ENCODE data around the gene ENGASE. TPM values are rescaled to one million over a fixed set of nuclear protein-coding genes. Genes with fewer than 3 reads are reported as not detected.

Gene ENGASE
- total and polyA plus RNA-seq, 2 donors from 2014 or later = 14.3 to 49.3 TPM

DNA sequence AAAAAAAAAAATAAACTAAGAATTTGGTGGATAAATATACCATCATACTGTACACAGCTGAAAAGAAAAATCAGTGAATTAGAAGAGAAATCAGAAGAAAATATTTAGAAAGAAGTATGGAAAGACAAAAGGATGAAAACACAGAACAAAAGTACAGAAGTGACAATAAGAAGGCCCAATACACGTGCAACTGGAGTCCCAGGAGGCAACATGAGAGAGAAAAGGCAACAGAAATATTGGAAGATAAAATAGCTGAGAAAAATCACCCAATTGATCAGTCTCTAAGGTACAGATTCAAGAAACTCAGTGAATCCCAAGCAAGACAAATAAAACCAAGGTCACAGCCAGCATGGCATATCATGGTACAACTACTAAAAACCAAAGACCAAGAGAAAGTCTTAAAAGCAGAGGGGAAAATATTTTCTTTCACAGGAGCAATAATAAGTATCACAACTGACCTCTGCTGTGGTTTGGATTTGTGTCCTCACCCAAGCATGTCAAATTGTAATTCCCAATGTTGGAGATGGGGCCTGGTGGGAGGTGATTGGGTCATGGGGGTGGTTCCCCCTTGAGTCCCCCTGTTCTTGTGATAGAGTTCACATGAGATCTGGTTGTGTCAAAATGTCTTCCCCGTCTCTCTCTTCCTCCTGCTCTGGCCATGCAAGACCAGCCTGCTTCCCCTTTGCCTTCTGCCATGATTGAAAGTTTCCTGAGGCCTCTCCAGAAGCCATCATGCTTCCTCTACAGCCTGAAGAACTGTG, 20.2 kb upstream of the ENGASE start:
- DNase-seq (peak in 1 of 5 donors; percentile 20), FAIRE-seq (no peak)
- no peak overlapping the region for H3K27ac ChIP-seq (ENCODE audit: low read depth in 2 of 2, low read length in 2 of 2)
- H3K4me1 ChIP-seq (ENCODE audit: control insufficient read depth in 2 of 3, insufficient read depth in 2 of 3, low read depth in 1 of 3, low read length in 3 of 3) = no peaks in the 10 kb centered on the region
- H3K4me3 ChIP-seq (ENCODE audit: low read length in 3 of 3) = no peak overlapping the region
- H3K9ac ChIP-seq (ENCODE audit: low read length in 3 of 3) = no peak overlapping the region
- H3K9me3 ChIP-seq (ENCODE audit: control insufficient read depth in 2 of 3, insufficient read depth in 1 of 3, low read length in 3 of 3) = no peaks in the 10 kb centered on the region
- no peak for TF ChIP-seq CTCF (IDR thresholded peaks at IDR 0.05; ENCODE audit: borderline replicate concordance, extremely low read depth, insufficient read depth)
- no peaks in the 10 kb centered on the region for H3K36me3 ChIP-seq (ENCODE audit: control insufficient read depth in 2 of 3, insufficient read depth in 3 of 3, low read length in 3 of 3)
- H3K27me3 ChIP-seq (ENCODE audit: control insufficient read depth, insufficient read depth, low read length) = no peaks in the 10 kb centered on the region
- intact Hi-C loops (cut with DNase I) = no loop called here

GRCh38 chr17:79055197-79055596, 19.4 kb upstream of the ENGASE start:
- H3K9ac ChIP-seq (ENCODE audit: low read length in 3 of 3) = no peak overlapping the region
- H3K4me3 ChIP-seq (ENCODE audit: low read length in 3 of 3) = no peak overlapping the region
- no peaks in the 10 kb centered on the region for H3K27me3 ChIP-seq (ENCODE audit: control insufficient read depth, insufficient read depth, low read length)
- H3K36me3 ChIP-seq (ENCODE audit: control insufficient read depth in 2 of 3, insufficient read depth in 3 of 3, low read length in 3 of 3) = no peaks in the 10 kb centered on the region
- intact Hi-C loops (cut with DNase I) = no loop called here
- no peak for TF ChIP-seq CTCF (IDR thresholded peaks at IDR 0.05; ENCODE audit: borderline replicate concordance, extremely low read depth, insufficient read depth)
- DNase-seq (no peak), FAIRE-seq (no peak)
- H3K27ac ChIP-seq (ENCODE audit: low read depth in 2 of 2, low read length in 2 of 2) = no peak overlapping the region
- no peaks in the 10 kb centered on the region for H3K9me3 ChIP-seq (ENCODE audit: control insufficient read depth in 2 of 3, insufficient read depth in 1 of 3, low read length in 3 of 3)
- no peaks in the 10 kb centered on the region for H3K4me1 ChIP-seq (ENCODE audit: control insufficient read depth in 2 of 3, insufficient read depth in 2 of 3, low read depth in 1 of 3, low read length in 3 of 3)

DNA sequence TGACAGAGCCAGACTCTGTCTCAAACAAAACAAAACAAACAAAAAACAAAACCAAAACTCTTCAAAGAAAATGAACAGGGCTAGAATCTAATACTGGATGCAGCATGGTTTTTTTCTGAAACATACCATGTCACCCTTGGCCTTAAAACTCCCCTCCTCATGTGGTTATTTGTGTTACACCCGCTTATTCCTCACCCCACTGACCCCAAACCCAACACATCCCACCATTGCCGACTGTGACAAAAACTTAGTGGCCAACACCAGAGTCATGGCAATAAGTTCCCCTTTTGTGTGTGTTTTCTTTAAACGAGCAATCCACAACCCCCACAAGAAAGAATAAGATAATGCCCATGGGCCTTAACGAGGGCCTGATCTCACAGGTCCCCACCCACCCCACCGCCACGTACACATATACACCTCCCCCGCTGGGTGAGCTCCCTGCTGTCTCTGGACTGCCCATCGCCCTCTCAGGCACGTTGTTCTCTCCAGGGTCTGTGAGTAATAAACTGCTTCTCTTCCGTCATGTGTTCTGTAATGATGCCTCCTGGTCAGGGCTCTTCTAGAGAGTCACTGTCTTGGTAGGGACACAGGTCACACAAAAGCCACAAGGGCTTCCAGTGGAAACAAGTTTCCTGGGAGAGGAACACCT, 16.8 kb upstream of the ENGASE start:
- Histone ChIP-seq H3K4me1 (ENCODE audit: control insufficient read depth in 2 of 3, insufficient read depth in 2 of 3, low read depth in 1 of 3, low read length in 3 of 3) (no peaks in the 10 kb centered on the region), H3K36me3 (ENCODE audit: control insufficient read depth in 2 of 3, insufficient read depth in 3 of 3, low read length in 3 of 3) (no peaks in the 10 kb centered on the region)

More for the DNA sequence above, 16.8 kb upstream of the ENGASE start:
- Histone ChIP-seq H3K4me3 (ENCODE audit: low read length in 3 of 3) (no peak overlapping the region), H3K9ac (ENCODE audit: low read length in 3 of 3) (no peak overlapping the region), H3K27ac (ENCODE audit: low read depth in 2 of 2, low read length in 2 of 2) (no peak overlapping the region), H3K27me3 (ENCODE audit: control insufficient read depth, insufficient read depth, low read length) (no peaks in the 10 kb centered on the region), H3K9me3 (ENCODE audit: control insufficient read depth in 2 of 3, insufficient read depth in 1 of 3, low read length in 3 of 3) (no peaks in the 10 kb centered on the region)
- no peak for TF ChIP-seq CTCF (IDR thresholded peaks at IDR 0.05; ENCODE audit: borderline replicate concordance, extremely low read depth, insufficient read depth)
- no peak for FAIRE-seq
- intact Hi-C loops (cut with DNase I) = no loop called here
- peak in 1 of 5 donors; percentile 35 for DNase-seq

All from kidney (tissue), 14 donors.